ENCODE data around the gene ACSL3.

Gene ACSL3

DNA sequence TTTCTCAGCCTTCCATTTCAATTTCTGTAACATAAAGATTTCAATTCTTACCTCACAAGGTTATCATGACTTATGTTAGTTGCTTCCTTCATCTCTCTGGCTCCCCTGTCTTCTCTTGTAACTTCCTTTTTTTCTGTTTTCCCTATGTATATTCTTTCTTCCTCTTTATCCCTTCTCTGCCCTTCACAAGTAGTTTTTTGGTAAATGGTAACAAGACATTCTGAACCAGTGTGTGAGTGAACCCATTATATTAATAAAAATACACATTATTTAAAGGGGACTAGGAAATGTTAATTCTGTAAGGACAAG, 8.4 kb downstream of the ACSL3 start:
- TF ChIP-seq, protein P1, sequence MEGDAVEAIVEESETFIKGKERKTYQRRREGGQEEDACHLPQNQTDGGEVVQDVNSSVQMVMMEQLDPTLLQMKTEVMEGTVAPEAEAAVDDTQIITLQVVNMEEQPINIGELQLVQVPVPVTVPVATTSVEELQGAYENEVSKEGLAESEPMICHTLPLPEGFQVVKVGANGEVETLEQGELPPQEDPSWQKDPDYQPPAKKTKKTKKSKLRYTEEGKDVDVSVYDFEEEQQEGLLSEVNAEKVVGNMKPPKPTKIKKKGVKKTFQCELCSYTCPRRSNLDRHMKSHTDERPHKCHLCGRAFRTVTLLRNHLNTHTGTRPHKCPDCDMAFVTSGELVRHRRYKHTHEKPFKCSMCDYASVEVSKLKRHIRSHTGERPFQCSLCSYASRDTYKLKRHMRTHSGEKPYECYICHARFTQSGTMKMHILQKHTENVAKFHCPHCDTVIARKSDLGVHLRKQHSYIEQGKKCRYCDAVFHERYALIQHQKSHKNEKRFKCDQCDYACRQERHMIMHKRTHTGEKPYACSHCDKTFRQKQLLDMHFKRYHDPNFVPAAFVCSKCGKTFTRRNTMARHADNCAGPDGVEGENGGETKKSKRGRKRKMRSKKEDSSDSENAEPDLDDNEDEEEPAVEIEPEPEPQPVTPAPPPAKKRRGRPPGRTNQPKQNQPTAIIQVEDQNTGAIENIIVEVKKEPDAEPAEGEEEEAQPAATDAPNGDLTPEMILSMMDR (IDR thresholded peaks at IDR 0.05; ENCODE audit: borderline replicate concordance, control extremely low read depth, extremely low read depth, insufficient read depth, missing control alignments) = no peak
- DNase-seq (ENCODE audit: low spot score) = no peak
- in situ Hi-C loops (cut with MboI; ENCODE audit: low sequenced_read_pairs, unreplicated experiment) = no loop called here

GRCh38 chr2:222871291-222871690, 10.5 kb downstream of the ACSL3 start:
- no peak for DNase-seq (ENCODE audit: low spot score)
- TF ChIP-seq, protein P1 (IDR thresholded peaks at IDR 0.05; ENCODE audit: borderline replicate concordance, control extremely low read depth, extremely low read depth, insufficient read depth, missing control alignments) = no peak
- in situ Hi-C loops (cut with MboI; ENCODE audit: low sequenced_read_pairs, unreplicated experiment) = no loop called here

DNA sequence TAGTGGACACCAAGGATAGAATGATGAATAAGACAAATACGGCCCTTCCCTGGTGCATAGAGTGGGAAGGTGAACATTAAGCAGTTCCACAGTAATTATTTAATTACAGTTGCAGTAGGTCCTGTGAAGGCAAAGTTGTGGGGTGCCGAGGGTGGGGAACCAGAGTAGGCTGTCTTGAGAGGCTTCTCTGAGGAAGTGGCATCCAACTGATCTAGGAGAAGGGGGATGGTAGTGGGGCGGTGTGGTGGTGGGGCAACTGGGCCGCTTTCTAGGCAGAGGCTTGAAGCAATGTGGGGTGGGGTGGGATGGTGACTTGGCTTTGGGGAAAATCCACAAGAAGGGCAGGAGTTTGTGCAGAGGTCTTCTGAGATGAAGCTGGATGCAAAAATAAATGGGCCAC, 11.7 kb downstream of the ACSL3 start:
- no peak for DNase-seq (ENCODE audit: low spot score)
- in situ Hi-C loops (cut with MboI; ENCODE audit: low sequenced_read_pairs, unreplicated experiment) = no loop called here
- TF ChIP-seq, protein P1 (IDR thresholded peaks at IDR 0.05; ENCODE audit: borderline replicate concordance, control extremely low read depth, extremely low read depth, insufficient read depth, missing control alignments) = no peak

GRCh38 chr2:222875482-222875881, 14.6 kb downstream of the ACSL3 start:
- TF ChIP-seq, protein P1 (IDR thresholded peaks at IDR 0.05; ENCODE audit: borderline replicate concordance, control extremely low read depth, extremely low read depth, insufficient read depth, missing control alignments) = no peak
- DNase-seq (ENCODE audit: low spot score) = no peak
- in situ Hi-C loops (cut with MboI; ENCODE audit: low sequenced_read_pairs, unreplicated experiment) = no loop called here

DNA sequence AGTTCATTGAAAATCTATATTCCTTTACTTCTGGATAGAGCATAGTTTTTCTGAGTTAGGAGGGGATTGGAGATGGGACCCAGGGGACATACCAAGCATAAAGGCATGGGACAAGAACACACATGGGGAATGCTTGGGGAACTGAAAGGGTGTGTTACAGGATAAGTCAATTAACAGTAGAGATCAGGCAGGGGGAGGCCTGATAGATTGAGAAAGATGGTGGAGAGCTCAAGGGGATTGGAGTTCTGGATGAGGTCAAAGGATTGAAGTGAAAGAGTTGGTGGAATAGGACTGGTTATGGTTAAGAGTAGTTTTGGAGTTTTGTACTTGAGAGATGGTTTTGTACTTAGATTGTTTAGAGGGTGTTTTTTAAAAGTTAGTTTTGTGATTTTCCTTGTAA, 16.1 kb downstream of the ACSL3 start:
- TF ChIP-seq, protein P1 (IDR thresholded peaks at IDR 0.05; ENCODE audit: borderline replicate concordance, control extremely low read depth, extremely low read depth, insufficient read depth, missing control alignments) = no peak
- in situ Hi-C loops (cut with MboI; ENCODE audit: low sequenced_read_pairs, unreplicated experiment) = no loop called here
- DNase-seq (ENCODE audit: low spot score) = no peak

DNA sequence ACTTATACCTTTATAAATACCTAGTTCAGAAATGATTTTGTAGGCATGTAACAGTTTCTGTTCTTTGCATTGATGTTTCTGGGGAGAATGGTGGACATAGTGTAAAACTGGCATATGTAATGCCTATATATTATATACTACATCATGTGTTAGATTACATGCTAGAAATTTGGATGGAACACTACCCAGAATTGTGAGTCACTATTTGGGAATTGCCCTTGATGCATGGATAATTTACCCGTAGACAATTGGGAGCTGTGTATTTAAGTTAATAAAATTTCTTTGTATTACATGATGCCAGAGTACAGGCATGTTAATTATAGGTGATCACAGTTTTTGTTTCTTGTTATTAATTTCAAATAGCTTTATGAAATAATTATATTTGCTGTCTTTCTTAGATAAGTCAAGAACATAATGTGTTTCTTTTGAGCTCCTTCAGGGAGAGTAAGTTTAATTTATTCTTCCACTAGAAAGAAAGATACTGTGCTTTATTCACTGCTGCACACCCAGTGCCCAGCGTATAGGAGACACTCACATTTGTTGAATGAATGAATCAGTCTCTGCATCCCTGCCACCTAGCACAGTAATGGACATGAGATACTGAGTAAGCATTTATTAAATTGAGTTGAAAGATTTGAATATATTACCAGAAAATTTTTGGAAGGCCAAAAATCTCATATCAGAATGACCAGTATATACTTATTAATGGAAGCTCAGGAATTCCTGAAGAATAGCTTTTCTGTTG, 16.9 kb downstream of the ACSL3 start:
- TF ChIP-seq, protein P1 (IDR thresholded peaks at IDR 0.05; ENCODE audit: borderline replicate concordance, control extremely low read depth, extremely low read depth, insufficient read depth, missing control alignments) = no peak
- in situ Hi-C loops (cut with MboI; ENCODE audit: low sequenced_read_pairs, unreplicated experiment) = no loop called here
- no peak for DNase-seq (ENCODE audit: low spot score)

All from GM13976 (cell line).